Natural killer cell (primary cell): ENCODE results near the gene MSL2. TPM values are rescaled to one million over a fixed set of nuclear protein-coding genes. Genes with fewer than 3 reads are reported as not detected.
"Not testable (repeated sequence)": the region's sequence is repeated elsewhere in the genome, so short reads cannot be mapped to it uniquely, and the experiment has no call there.

Experiments
- ATAC-seq, 3 donors: fragments of 150-1000 bp in 2 of 3; fragments of 200-7000 bp in 1 of 3; cut with Tn5 transposase; 1 replicate in 1 of 3; 2 replicates in 2 of 3; pipeline ENCODE4 v1.10.0; 2021; ENCODE audit warnings: mild to moderate bottlenecking in 2 of 3, moderate library complexity in 2 of 3
- DNase-seq, 2 donors: peaks; one replicate each; pipeline versions ENCODE4 v3.0.0 to v3.0.0-alpha.2; 2013 to 2021; ENCODE audit warnings: mixed read lengths in 1 of 2
- H3K27ac ChIP-seq: one replicate; pipeline ENCODE4 v1.5.1; 2013; ENCODE audit warnings: mild to moderate bottlenecking, low read length
- H3K27me3 ChIP-seq: one replicate; pipeline ENCODE4 v1.6.1; 2013; ENCODE audit warnings: low read length; ENCODE audit not compliant: control insufficient read depth, insufficient read depth
- H3K36me3 ChIP-seq: one replicate; pipeline ENCODE4 v1.6.1; 2013; ENCODE audit warnings: low read length; ENCODE audit not compliant: control insufficient read depth, insufficient read depth
- H3K4me1 ChIP-seq: one replicate; pipeline ENCODE4 v1.6.1; 2013; ENCODE audit warnings: low read length; ENCODE audit not compliant: control insufficient read depth, insufficient read depth
- H3K4me3 ChIP-seq: one replicate; pipeline ENCODE4 v1.5.1; 2013; ENCODE audit warnings: low read length
- H3K9me3 ChIP-seq: one replicate; pipeline ENCODE4 v1.6.1; 2013; ENCODE audit warnings: low read length; ENCODE audit not compliant: control insufficient read depth, insufficient read depth
- H3K27ac Mint-ChIP-seq, 2 donors: one replicate each; pipeline ENCODE4 v1.8.0; 2022; ENCODE audit warnings: mild to moderate bottlenecking in 2 of 2, mixed read lengths in 2 of 2, moderate library complexity in 1 of 2
- H3K27me3 Mint-ChIP-seq, 2 donors: one replicate each; pipeline ENCODE4 v1.8.0; 2022; ENCODE audit warnings: low read depth in 2 of 2, mixed read lengths in 2 of 2
- H3K36me3 Mint-ChIP-seq: one replicate; pipeline ENCODE4 v1.8.0; 2022; ENCODE audit warnings: mixed read lengths
- H3K4me1 Mint-ChIP-seq, 2 donors: one replicate each; pipeline ENCODE4 v1.8.0; 2022; ENCODE audit warnings: mixed read lengths in 2 of 2
- H3K4me3 Mint-ChIP-seq: one replicate; pipeline ENCODE4 v1.8.0; 2022; ENCODE audit warnings: mild to moderate bottlenecking, moderate library complexity, mixed read lengths
- H3K9me3 Mint-ChIP-seq, 2 donors: one replicate each; pipeline ENCODE4 v1.8.0; 2022; ENCODE audit warnings: mixed read lengths in 2 of 2
- CTCF ChIP-seq: fragments of 200-600 bp; IDR thresholded peaks from one replicate; pipeline ENCODE4 v1.8.0; 2022; ENCODE audit warnings: antibody characterized with exemption
- WGBS: methylation state at CpG from one replicate; pipeline ENCODE4 v1.1.7; 2013; ENCODE audit warnings: missing lambda C conversion rate; ENCODE audit not compliant: insufficient coverage; 5-methylcytosine and 5-hydroxymethylcytosine counted together
- intact Hi-C: fragments of 100-400 bp; cut with micrococcal nuclease; formaldehyde crosslinking; loops from one replicate; pipeline ENCODE4 v1.14.2; 2022
- total RNA-seq, 4 donors: library from RNA; stranded (reverse); fragments of 120-200 nt in 1 of 4; gene quantifications; one replicate each; pipeline versions ENCODE4 v1.2.3 to v1.2.4, GENCODE V29; 2013 to 2022

The MSL2 gene
- total RNA-seq, 3 donors from 2014 or later (not counting 1 experiment from before 2014, with no cell fraction given) = 104 to 114 (median 110) TPM

DNA sequence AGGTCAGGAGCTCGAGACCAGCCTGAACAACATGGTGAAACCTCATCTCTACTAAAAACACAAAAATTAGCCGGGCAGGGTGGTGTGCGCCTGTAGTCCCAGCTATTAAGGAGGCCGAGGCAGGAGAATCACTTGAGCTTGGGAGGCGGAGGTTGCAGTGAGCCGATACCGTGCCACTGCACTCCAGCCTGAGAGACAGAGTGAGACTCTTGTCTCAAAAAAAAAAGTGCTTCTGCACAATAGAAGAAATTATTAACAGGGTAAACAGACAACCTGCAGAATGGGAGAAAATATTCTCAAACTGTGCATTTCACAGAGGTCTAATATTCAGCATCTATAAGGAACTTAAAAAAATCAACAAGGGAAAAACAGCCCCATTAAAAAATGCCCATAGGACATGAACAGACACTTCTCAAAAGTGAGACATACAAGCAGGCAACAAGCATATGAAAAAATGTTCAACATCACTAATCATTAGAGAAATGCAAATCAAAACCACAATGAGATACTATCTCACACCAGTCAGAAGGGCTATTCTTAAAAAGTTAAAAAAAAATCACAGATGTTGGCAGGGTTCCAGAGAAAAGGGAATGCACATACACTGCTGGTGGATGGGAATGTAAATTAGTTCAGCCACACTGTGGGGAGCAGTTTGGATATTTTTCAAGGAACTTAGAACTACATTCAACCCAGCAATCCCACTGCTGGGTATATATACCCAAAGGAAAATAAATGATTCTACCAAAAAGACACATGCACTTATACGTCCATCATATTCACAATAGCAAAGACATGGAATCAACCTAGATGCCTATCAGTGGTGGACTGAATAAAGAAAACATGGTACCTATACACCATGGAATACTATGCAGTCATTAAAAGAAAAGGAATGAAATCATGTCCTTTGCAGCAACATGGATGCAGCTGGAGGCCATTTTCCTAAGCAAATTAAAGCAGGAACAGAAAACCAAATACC lies 75.5 kb downstream of the MSL2 start:
- no peaks in the 10 kb centered on the region for H3K36me3 Mint-ChIP-seq
- H3K27ac Mint-ChIP-seq = no peak overlapping the region
- Histone ChIP-seq H3K4me1 (no peaks in the 10 kb centered on the region), H3K9me3 (no peaks in the 10 kb centered on the region), H3K36me3 (no peaks in the 10 kb centered on the region), H3K27me3 (no peaks in the 10 kb centered on the region), H3K27ac (no peak overlapping the region), H3K4me3 (no peak overlapping the region)
- DNase-seq (no peak), ATAC-seq (no peak)
- TF ChIP-seq CTCF = no peak
- peaks cover 0 to 3% of the 10 kb centered on the region in 2 donors for H3K9me3 Mint-ChIP-seq
- 94% methylated on average over 8 of the region's 8 CpGs for WGBS
- peaks cover 0 to 2% of the 10 kb centered on the region in 2 donors for H3K4me1 Mint-ChIP-seq
- intact Hi-C loops = no loop called here
- H3K4me3 Mint-ChIP-seq = no peak overlapping the region
- no peaks in the 10 kb centered on the region for H3K27me3 Mint-ChIP-seq

DNA sequence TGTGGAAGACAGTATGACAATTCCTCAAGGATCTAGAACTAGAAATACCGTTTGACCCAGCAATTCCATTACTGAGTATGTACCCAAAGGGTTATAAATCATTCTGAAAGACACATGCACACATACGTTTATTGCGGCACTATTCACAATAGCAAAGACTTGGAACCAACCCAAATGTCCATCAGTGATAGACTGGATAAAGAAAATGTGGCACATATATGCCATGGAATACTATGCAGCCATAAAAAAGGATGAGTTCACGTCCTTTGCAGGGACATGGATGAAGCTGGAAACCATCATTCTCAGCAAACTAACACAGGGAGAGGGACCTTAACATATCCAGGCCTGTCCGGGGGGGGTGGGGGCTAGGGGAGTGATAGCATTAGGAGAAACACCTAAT lies 76.4 kb downstream of the MSL2 start:
- WGBS = 87% methylated on average over 3 of the region's 5 CpGs
- intact Hi-C loops, H3K4me1 ChIP-seq, H3K36me3 Mint-ChIP-seq, H3K27ac ChIP-seq, H3K27ac Mint-ChIP-seq, H3K9me3 Mint-ChIP-seq, H3K4me1 Mint-ChIP-seq, H3K4me3 Mint-ChIP-seq, DNase-seq, H3K9me3 ChIP-seq, H3K27me3 ChIP-seq, ATAC-seq, H3K4me3 ChIP-seq, H3K36me3 ChIP-seq, H3K27me3 Mint-ChIP-seq: not testable (repeated sequence)

DNA sequence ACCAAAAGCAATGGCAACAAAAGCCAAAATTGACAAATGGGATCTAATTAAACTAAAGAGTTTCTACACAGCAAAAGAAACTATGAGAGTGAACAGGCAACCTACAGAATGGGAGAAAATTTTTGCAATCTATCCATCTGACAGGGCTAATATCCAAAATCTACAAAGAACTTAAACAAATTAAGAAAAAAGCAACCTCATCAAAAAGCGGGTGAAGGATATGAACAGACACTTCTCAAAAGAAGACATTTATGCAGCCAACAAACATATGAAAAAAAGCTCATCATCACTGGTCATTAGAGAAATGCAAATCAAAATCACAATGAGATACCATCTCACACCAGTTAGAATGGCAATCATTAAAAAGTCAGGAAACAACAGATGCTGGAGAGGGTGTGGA lies 76.8 kb downstream of the MSL2 start:
- H3K9me3 ChIP-seq, H3K36me3 Mint-ChIP-seq, H3K4me3 ChIP-seq, H3K36me3 ChIP-seq, ATAC-seq, H3K27me3 Mint-ChIP-seq, H3K27ac Mint-ChIP-seq, DNase-seq, H3K9me3 Mint-ChIP-seq, H3K4me1 Mint-ChIP-seq, H3K4me1 ChIP-seq, H3K27ac ChIP-seq, intact Hi-C loops, H3K4me3 Mint-ChIP-seq, H3K27me3 ChIP-seq: not testable (repeated sequence)
- WGBS = 100% methylated on average over 1 of the region's 1 CpG

- WGBS = 57% methylated on average over 2 of the region's 2 CpGs
- no peak overlapping the region for H3K27ac Mint-ChIP-seq
These were observed 81.7 kb downstream of the MSL2 start for GRCh38 chr3:136114421-136114820.

More at GRCh38 chr3:136114421-136114820, 81.7 kb downstream of the MSL2 start:
- Mint-ChIP-seq H3K4me1 (peaks cover 0 to 7% of the 10 kb centered on the region in 2 donors), H3K4me3 (no peak overlapping the region), H3K9me3 (peaks cover 0 to 3% of the 10 kb centered on the region in 2 donors), H3K36me3 (no peaks in the 10 kb centered on the region), H3K27me3 (no peaks in the 10 kb centered on the region)
- intact Hi-C loops = no loop called here
- H3K27ac ChIP-seq = no peak overlapping the region
- ATAC-seq (no peak), DNase-seq (no peak)
- H3K36me3 ChIP-seq = no peaks in the 10 kb centered on the region
- no peak overlapping the region for H3K4me3 ChIP-seq
- no peaks in the 10 kb centered on the region for H3K4me1 ChIP-seq
- no peak for TF ChIP-seq CTCF
- H3K9me3 ChIP-seq = no peaks in the 10 kb centered on the region
- H3K27me3 ChIP-seq = no peaks in the 10 kb centered on the region
